HG02571 (cell line): ENCODE measurements around the gene HYAL1.

ENCODE experiments used
- ATAC-seq: cut with Tn5 transposase; IDR thresholded peaks from one replicate; pipeline ENCODE4 v1.9.1; 2021; ENCODE audit warnings: mild to moderate bottlenecking, moderate library complexity; ENCODE audit not compliant: unreplicated experiment

Gene HYAL1

GRCh38 chr3:50303013-50303815 is at the start of gene HYAL1:
TSS of gene HYAL1 (minus strand) at chr3:50303574. CDS start at chr3:50302956, 618 bp downstream.
- no peak for ATAC-seq

GRCh38 chr3:50352781-50353180 is 49.4 kb upstream of the HYAL1 start:
- no peak for ATAC-seq

GRCh38 chr3:50351323-50351697 is 47.9 kb upstream of the HYAL1 start:
- no peak for ATAC-seq

GRCh38 chr3:50350527-50351322 is 47.4 kb upstream of the HYAL1 start, which contains the start of the genes CYB561D2 and NPRL2:
TSS of gene CYB561D2 (plus strand) at chr3:50350862. CDS start at chr3:50351434, 572 bp downstream.
TSS of gene NPRL2 (minus strand) at chr3:50350775. CDS start at chr3:50350652, 123 bp downstream.
- ATAC-seq: peak; percentile 87

GRCh38 chr3:50350213-50350526 is 46.8 kb upstream of the HYAL1 start:
- no peak for ATAC-seq

- no peak for ATAC-seq
Observed at GRCh38 chr3:50347187-50347813, 43.9 kb upstream of the HYAL1 start.

GRCh38 chr3:50345586-50346234 is 42.3 kb upstream of the HYAL1 start, which contains the start of gene ZMYND10:
TSS of gene ZMYND10 (minus strand) at chr3:50345732. CDS start at chr3:50345579, 153 bp downstream.
- no peak for ATAC-seq

- no peak for ATAC-seq
Observed at GRCh38 chr3:50345008-50345407, 41.6 kb upstream of the HYAL1 start.

GRCh38 chr3:50342813-50343633 is 39.6 kb upstream of the HYAL1 start:
- no peak for ATAC-seq

GRCh38 chr3:50341996-50342650 is 38.7 kb upstream of the HYAL1 start:
- no peak for ATAC-seq

GRCh38 chr3:50341537-50341936 is 38.2 kb upstream of the HYAL1 start:
- ATAC-seq: no peak

- ATAC-seq: no peak
Observed at GRCh38 chr3:50340448-50341329, 37.3 kb upstream of the HYAL1 start, which contains the start of gene RASSF1. TSS of gene RASSF1 (minus strand) at chr3:50340836. CDS start at chr3:50340805, 31 bp downstream.

GRCh38 chr3:50340147-50340447 is 36.7 kb upstream of the HYAL1 start:
- no peak for ATAC-seq

- no peak for ATAC-seq
Observed at GRCh38 chr3:50339485-50340146, 36.2 kb upstream of the HYAL1 start.

GRCh38 chr3:50338965-50339364 is 35.6 kb upstream of the HYAL1 start:
- no peak for ATAC-seq

GRCh38 chr3:50337175-50337861 is 33.9 kb upstream of the HYAL1 start:
- peak; percentile 79 for ATAC-seq

- peak; percentile 30 for ATAC-seq
Observed at GRCh38 chr3:50336452-50337174, 33.2 kb upstream of the HYAL1 start.
